ENCODE data around the gene TXLNA.
A peak's percentile ranks its signal among the peaks of the same experiment; 100 is the strongest.
"Not testable (repeated sequence)": the region's sequence is repeated elsewhere in the genome, so short reads cannot be mapped to it uniquely, and the experiment has no call there.

The TXLNA gene

DNA sequence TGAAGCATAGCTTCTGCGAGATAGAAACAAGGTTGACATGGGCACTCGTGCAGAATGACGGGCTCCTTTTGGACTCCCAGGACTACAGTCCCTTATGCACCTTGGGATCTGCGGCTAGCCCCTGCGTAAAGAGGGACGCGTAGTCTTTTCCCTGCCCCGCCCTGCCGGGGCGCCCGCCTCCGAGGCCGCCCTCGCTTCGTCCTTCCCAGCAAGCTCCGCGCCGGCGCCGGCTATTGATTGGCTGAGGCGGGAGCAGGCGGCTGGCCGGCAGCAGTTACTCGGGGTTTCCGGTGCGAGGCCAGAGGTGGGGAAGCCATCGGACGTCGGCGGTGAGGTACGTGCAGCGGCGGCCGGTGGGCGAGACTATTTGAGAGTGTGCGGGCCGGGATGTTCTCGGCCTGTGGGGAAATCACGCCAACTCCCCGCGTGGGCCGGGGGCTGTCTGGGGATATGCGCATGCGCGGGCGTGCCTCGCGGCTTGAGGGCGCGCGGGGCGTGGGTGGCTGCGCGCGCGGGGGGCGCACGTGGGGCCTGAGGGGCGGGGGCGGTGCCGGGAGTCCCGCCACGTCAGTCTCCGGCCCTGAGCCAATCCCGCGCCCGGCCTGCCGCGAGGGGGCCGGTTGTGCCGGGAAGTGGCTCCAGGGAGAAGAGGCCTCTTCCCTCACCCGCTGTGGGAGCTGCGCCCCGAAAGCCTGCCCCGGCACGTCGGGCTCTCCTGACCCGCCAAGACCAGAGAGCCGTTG lies at the start of gene TXLNA:
Gene TXLNA (plus strand): TSS at position 233 of the 743 bp plus-strand sequence. CDS start 671 bp downstream, outside the sequence.
- peak; percentile 96 for DNase-seq (ENCODE audit: low read depth, low spot score)

DNA sequence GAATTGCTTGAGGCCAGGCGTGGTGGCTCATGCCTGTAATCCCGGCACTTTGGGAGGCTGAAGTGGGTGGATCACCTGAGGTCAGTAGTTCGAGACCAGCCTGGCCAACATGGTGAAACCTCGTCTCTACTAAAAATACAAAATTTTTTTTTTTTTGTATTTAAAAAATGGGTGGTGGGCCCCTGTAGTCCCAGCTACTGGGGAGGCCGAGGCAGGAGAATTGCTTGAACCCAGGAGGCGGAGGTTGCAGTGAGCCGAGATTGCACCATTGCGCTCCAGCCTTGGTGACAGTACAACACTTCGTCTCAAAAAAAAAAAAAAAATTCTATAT lies 45.6 kb upstream of the TXLNA start:
- DNase-seq (ENCODE audit: low read depth, low spot score): not testable (repeated sequence)

DNA sequence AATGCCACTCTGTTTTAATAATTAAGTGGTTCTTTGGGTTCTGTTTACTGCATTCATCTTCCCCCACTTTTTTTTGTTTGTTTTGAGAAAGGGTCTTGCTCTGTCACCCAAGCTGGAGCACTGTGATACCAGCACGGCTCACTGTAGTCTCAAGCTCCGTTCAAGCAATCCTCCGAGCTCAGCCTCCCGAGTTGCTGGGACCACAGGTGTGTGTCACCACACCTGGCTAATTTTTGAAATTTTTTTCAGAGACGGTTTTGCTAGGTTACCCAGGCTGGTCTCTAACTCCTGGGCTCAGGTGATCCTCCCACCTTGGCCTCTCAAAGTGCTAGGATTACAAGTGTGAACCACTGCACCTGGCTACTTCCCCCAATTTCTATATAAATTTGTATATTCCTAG lies 42.4 kb upstream of the TXLNA start:
- DNase-seq (ENCODE audit: low read depth, low spot score): no peak

DNA sequence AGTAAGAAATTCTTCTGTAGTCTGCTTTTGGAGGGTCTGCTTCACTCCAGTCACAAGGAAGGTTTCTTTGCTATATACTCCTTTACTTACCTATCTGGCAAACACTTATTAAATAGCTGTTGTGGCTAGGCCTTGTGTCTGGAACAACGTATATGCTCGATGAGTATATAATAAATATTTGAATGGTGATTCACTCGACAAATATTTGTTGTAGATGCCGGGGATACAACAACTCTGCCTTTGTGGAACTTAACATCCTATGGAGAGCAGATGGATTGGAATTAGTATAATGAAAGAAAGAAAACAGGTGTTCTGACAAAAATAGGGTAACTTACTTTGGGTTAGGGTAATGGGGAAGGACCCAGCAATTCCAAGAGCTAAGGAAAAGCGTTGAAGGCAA lies 40.5 kb upstream of the TXLNA start:
- peak; percentile 23 for DNase-seq (ENCODE audit: low read depth, low spot score)

DNA sequence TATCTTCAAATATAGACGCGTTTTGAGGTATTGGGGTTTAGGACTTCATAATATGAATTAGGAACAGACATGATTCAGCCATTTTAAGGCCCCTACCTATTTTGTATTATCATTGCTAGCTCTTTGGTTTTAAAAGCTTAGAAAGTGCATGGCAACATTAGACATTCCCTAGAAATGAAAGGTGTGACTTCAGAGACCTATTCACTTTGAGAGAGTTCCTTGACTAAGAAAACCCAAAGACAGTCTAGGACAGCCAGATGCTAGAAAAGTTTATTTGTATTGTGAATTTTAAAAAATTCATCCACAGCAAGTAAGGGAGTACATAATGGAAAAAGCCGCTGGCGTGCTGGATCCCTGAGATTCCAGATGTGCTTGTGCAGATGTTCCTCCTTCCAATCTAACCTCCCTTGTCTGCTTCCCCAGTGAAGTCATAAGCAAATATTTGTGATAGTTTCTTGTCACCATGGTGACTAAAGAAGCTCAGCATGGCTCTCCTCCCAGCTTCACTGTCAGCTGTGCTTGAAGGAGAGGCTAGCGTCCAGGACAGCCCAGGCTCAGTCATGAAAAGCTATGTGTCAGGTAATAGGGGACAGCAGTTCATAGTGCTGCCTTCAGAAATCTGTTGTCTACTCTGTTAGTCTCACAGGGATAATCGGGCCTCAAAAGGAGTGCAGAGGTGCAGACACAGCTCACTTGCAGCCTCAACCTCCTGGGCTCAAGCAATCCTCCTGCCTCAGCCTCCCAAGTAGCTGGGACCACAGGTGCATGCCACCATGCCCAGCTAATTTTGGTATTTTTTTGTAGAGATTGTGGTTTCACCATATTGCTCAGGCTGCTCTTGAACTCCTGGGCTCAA lies 36.8 kb upstream of the TXLNA start:
- DNase-seq (ENCODE audit: low read depth, low spot score): peak; percentile 66

DNA sequence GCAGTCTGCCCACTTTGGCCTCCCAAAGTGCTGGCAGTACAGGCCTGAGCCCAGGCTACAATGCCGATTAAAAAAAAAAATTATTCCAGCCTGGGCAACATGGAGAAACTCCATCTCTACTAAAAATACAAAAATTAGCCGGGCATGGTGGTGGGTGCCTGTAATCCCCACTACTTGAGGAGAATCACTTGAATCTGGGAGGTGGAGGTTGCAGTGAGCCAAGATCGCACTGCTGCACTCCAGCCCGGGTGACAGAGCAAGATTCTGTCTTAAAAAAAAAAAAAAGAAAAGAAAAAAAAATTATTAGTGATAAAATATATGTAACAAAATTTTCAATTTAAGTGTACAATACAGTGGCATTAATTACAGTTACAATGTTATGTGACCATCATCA lies 36.2 kb upstream of the TXLNA start:
- DNase-seq (ENCODE audit: low read depth, low spot score): not testable (repeated sequence)

DNA sequence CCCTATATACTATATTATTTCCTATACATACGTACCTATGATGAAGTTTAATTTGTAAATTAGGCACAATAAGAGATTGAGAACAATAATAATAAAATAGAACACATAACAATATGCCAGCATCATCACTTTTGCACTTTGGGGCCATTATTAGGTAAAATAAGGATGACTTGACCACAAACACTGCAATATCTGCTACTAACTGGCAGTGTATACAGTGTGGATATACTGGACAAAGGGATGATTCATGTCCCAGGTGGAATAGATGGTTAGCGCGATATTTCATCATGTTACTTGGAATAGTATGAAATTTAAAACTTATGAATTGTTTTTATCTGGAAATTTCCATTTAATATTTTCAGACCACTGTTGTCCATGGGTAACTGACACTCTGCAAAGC lies 35.4 kb upstream of the TXLNA start:
- no peak for DNase-seq (ENCODE audit: low read depth, low spot score)

DNA sequence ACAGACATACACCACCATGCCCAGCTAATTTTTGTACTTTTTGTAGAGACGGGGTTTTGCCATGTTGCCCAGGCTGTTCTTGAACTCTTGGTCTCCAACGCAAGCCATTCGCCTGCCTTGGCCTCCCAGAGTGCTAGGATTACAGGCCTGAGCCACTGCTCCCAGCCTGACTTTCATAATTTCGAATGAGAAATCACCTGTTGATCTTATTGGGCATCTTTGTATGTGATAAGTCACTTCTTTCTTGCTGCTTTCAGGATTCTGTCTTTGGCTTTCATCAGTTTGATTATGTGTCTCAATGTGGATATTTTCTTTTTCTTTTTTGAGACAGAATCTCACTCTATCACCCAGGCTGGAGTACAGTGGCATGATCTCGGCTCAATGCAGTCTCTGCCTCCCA lies 31.7 kb upstream of the TXLNA start:
- DNase-seq (ENCODE audit: low read depth, low spot score): not testable (repeated sequence)

DNA sequence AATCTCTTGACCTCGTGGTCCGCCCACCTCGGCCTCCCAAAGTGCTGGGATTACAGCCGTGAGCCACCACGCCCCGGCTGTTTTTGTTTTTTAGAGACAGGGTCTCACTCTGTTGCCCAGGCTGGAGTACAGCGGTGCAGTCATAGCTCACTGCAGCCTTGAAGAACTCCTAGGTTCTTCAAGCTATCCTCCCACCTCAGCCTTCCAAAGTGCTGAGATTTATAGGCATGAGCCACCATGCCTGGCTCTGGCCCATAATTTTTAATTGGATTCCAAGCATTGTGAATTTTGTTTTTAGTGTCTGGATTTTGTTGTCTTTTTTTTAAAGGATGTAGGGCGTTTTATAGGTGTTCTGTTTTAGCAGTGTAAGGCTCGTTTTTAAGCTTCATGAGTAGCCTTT lies 28.6 kb upstream of the TXLNA start:
- no peak for DNase-seq (ENCODE audit: low read depth, low spot score)

DNA sequence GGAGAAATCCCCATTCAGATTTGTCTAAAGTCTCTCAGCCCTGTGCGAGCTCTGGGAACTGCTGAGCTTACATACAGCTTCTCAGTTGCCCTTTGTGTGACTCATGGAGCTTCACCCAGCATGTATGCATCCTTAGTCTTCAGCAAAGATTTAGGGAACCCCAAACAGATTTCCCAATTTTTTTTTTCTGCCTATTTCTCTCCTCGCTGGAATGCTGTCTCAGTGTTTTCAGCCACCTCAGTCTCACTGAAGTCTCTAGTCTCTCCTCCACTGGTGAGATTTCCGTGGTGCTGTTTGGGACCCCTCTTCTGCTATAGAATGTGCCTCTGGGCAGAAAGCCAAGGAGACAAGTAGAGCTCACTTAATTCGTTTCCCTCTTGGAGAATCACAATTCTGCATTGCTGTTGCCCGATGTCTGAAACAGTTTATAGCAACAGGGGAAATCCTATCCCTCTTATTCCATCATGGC lies 28.1 kb upstream of the TXLNA start:
- peak; percentile 65 for DNase-seq (ENCODE audit: low read depth, low spot score)

DNA sequence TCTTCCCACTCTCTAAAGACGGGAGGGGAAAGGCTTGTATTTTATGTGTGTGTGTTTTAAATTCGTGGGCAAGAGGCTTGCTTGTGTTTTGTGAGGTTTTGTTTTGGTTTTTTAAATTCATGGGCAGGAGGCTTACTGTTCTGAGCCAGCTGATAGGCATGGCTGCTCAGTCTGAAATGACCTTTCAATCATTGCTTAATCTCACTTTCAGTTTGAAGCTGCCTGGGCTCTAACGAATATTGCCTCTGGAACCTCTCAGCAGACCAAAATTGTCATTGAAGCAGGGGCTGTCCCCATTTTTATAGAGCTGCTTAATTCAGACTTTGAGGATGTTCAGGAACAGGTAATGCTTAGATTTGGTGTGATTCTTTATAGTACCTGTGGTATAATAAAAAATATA lies 20.3 kb upstream of the TXLNA start:
- DNase-seq (ENCODE audit: low read depth, low spot score): no peak

DNA sequence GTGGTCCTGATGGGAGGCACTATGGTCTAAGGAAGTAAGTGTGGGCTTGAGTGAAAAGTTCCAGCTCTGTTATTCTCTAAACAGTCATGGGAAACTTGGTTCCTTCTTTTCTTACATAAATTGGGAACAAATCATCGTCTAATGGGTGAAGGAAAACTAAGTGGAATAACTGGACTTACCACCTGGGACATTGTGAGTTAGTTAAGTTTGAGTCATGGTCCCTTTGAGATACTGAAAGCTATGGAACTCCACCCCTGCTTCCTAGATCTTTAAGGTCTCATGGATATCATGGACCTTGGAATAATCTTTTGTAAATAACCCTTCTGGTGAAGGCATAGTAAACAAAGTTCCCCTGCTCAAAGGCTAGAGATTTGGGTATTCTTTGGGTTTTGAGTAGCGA lies 16.1 kb upstream of the TXLNA start:
- DNase-seq (ENCODE audit: low read depth, low spot score): no peak

DNA sequence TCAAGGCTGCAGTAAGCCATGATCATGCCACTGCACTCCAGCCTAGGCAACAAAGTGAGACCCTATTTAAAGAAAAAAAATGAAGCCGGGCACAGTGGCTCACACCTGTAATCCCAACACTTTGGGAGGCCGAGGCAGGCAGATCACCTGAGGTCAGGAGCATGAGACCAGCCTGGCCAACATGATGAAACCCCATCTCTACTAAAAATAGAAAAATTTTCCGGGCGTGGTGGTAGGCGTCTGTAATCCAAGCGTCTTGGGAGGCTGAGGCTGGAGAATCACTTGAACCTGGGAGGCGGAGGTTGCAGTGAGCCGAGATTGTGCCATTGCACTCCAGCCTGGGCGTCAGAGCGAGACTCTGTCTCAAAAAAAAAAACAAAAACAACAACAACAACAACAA lies 13.8 kb upstream of the TXLNA start:
- DNase-seq (ENCODE audit: low read depth, low spot score): not testable (repeated sequence)

DNA sequence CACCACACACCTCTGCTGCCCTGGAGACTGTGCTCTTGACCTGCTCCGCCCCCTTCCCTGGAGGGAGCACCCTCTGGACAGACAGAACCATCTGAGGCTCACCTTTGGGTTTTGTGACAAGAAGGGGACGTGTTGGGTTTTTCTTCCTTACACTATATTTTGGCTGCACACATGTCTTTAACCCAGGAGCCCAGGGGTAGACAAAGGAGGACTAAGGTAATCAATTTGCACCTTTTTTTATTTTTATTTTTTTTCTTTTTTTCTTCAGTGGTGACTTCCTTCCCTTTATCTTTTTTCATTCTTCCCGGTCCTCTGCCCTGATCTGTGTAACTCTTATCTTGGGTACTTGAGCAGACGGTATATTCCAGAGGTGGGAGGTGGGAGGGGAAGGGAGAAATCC lies 8.5 kb upstream of the TXLNA start:
- DNase-seq (ENCODE audit: low read depth, low spot score): no peak

DNA sequence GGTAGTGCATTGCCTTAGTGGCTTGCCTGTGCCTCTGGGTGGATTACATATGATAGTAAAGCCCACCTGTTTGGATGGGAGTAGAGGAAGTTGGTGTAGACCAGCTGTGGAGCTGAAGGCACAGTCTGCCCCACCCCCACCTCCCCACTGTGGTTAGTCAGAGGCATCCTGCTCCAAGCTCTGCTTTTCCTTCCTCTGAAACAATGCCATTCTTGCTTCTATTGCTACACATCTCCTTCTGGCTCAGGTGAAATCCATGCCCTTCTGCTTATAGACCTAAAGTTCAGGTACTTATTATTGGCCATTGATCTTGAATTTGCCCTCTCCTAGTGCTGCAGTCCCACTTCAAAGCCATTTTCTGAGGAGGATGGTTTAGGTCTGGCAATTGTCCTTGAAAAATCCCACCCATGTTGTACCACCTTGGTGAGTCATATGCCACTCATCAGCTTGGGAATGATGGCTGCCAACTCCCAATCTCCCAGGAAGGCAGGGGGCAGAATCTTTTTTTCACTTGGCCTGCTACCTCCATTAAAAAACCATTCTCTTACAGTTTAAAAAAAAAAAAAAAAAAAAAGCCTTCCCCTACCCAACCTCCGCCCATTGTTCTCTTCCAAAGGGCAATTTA lies 6.7 kb upstream of the TXLNA start:
- DNase-seq (ENCODE audit: low read depth, low spot score): peak; percentile 36

DNA sequence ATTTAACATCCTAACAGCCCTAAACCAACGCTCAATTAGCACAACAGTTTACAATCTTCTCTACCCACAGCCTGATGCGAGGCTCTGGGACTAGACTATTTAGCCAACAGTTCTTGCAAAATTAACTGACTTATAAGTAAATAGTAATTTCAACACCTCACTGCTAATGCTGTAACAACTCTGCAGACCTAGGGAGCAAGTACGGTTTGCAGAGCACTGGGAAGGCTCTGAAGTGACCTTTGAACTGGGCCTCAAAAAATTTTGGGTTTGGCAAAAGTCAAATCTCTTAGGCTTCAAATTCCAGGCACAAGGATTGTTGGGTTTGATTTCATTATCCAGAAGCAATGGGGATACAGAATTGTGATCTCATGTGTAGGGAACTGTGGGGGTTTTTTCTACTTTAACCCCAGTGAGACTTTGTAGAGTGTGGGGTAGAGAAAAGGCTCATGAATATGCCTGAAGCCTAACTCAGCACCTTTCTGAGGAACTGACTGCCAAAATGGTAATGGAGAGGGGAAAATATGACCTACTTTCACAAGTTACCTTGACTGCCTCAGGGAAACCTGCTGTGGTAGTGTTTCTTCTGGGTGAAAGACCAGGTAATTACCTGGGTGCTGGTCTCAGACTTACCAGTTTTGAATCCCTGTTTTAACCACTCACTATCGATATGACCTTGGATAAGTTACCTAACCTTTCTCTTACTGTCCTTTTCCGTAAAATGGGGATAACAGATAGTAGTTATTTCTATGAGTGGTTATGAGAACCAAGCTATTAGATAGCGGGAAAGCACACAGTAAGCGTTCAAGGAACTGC lies 889 bp upstream of the TXLNA start:
- no peak for DNase-seq (ENCODE audit: low read depth, low spot score)

DNA sequence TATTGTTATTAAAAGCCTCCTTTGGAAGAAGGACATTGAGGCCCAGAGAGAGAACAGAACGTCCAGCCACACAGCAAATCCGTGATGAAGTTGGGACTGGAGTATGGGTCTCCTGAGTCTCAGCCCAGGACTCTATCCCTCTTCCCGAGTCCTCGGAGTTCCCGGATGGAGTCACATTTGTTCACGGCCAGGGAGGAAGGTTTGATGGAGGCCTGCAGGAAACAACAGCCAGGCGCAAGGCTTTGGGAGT lies 357 bp upstream of the TXLNA start:
- DNase-seq (ENCODE audit: low read depth, low spot score): no peak

DNA sequence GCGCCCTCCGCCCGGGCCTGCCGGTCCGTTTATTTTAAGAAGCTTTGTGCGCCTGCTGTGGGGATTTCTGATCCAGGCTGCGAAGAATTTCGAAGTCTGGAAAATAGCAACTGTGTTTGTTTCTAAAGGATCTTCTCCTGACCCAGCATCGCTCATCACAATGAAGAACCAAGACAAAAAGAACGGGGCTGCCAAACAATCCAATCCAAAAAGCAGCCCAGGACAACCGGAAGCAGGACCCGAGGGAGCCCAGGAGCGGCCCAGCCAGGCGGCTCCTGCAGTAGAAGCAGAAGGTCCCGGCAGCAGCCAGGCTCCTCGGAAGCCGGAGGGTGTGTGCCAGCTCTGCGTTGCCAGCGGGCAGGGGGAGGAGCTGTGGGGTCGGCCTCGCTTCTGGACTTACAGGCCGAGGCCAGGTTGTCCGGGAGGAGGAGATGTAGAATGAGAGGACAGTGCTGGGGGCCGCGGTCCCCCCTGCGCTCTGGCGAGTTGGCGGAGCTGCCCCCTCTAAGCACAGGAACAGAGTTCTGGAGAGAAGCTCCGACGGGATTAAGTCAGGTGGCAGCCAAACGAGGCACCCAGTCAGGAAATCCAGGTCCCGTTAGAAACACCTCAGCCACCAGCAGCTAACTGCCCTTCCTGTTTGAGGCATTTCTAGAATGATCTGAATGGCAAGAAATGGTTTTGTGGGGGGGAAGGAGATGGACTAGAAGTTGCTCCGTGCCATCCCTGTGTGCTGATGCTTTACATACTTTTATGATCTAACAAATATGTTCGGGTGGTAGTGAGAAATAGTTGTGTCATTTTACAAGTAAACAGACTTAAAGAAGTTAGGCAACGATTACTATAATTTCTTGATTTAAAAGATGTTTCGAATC lies 948 bp downstream of the TXLNA start:
- peak; percentile 79 for DNase-seq (ENCODE audit: low read depth, low spot score)

DNA sequence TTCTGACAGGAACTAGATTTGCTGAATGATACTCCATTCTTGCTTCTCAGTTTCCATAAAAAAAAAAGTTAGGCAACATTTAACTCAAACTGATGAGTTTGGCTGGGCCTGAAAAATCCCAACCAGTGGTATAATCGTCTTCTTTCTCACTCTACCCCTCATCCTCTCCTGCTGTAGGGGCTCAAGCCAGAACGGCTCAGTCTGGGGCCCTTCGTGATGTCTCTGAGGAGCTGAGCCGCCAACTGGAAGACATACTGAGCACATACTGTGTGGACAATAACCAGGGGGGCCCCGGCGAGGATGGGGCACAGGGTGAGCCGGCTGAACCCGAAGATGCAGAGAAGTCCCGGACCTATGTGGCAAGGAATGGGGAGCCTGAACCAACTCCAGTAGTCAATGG lies 1.6 kb downstream of the TXLNA start:
- DNase-seq (ENCODE audit: low read depth, low spot score): no peak

DNA sequence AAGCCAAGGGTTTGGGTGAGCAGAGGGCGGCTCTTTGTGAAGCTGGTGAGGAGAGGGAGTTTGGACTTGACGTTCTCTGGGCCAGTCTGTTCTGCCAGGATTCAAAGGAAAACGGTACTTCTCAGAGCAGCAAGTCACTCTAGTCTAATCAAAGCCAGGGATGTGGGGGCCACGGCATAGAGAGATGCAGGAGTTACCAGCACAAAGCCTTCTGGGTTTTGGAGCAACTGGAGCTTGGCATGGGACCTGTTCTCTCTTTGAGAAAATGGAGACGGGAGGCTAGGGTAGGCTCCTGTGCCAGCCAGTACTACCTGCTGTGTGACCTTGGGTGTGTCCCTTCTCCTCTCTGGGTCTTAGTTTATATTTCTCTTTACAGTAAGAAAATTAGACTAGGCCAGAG lies 2.1 kb downstream of the TXLNA start:
- no peak for DNase-seq (ENCODE audit: low read depth, low spot score)

DNA sequence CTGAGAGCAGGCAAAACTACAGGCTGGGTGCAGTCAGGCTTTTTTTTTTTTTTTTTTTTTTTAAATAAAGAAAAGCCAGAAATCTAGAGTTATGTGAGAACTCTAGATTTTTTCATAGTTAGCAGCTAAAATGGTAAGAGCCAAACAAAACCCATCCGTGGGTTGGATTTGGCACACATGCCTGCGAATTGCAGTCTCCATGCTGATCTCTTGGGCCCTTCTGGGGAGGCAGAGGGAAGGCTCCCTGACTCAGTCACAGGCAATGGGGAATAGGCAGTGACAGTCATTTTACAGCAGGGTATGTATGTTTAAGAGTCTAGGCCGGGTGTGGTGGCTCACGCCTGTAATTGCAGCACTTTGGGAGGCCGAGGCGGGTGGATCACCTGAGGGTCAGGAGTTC lies 2.6 kb downstream of the TXLNA start:
- no peak for DNase-seq (ENCODE audit: low read depth, low spot score)

Measured in astrocyte of the hippocampus (primary cell).